SH-SY5Y (cell line): ENCODE data around the gene CLMN.

ENCODE experiments used
- GATA2 ChIP-seq: IDR thresholded peaks from 2 replicates; pipeline ENCODE4 v1.6.1; 2011; ENCODE audit warnings: mild to moderate bottlenecking, low read depth, low read length
- GATA3 ChIP-seq: IDR thresholded peaks from 2 replicates; pipeline ENCODE4 v1.6.1; 2011; ENCODE audit warnings: low read depth, mild to moderate bottlenecking, low read length, moderate library complexity

GRCh38 chr14:95315579-95315978 is 4.1 kb downstream of the CLMN start:
- TF ChIP-seq GATA2 (no peak), GATA3 (no peak)
